GM08714 (cell line): ENCODE measurements around the gene CDYL2.
"Not testable (repeated sequence)": the region's sequence is repeated elsewhere in the genome, so short reads cannot be mapped to it uniquely, and the experiment has no call there.

Experiments used
- H3K4me3 ChIP-seq: fragments of 200-500 bp; sonication (Bioruptor generic); 2 replicates; pipeline ENCODE4 v1.5.1; 2014; ENCODE audit warnings: mild to moderate bottlenecking, low read length, inconsistent platforms
- ZNF274 ChIP-seq: IDR thresholded peaks from 2 replicates; pipeline ENCODE4 v1.6.1; 2012; ENCODE audit warnings: mild to moderate bottlenecking, low read depth, low read length

Gene CDYL2

DNA sequence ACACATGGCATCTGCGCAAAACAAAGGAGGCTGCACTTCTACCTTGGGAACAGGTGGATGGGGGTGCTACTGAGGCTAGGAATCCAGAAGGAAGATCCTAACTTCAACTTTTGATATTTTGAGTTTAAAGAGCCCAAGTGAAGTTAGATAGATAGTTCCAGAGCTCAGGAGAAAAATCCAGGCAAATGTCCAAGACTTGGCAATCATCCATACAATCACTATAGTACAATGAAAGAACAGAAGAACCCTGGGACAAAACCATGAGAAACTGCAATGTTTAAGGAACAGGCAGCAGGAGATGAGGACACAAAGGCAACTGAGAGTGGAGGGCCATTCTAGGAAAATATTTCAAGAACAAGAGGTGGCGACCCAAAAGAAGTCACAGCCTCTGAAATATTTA lies 12.4 kb downstream of the CDYL2 start:
- no peak for TF ChIP-seq ZNF274
- no peak overlapping the region for H3K4me3 ChIP-seq

DNA sequence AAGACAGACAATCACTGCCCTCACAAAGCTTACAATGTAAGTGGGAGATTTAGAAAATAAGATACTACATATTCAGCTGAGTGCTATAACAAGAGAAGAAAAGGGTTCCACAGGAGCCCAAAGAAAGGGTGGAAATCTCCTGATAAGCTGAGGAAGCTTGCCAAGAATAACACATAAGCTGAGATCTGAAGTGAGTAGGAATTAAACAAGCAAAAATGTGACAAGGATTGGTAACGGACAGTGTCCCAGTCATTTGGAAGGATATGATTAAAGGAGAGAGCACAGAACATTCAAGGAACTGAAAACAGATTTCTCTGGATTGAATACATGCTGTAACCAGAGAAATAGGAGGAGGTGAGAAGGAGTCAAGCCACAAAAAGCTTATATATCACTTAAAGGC lies 13.0 kb downstream of the CDYL2 start:
- no peak overlapping the region for H3K4me3 ChIP-seq
- TF ChIP-seq ZNF274: no peak

DNA sequence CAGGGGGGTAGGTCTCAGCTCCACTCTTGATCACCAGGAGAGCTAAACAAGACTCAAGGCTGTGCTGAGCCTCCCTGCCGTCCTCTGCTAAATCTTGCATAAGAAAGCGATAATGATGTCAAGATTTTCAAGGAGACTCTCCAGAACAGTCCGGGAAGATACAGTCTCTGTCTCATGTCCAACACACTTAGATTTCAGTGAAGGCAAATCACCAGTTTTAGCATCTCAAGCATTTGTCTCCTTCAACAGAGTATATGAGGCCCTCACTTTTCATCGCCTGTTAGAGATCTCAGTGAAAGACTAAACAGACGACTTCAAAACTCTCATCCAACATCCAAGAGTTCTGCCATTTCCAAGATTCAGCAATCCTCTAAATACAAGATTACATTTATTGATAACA lies 13.6 kb downstream of the CDYL2 start:
- H3K4me3 ChIP-seq: no peak overlapping the region
- no peak for TF ChIP-seq ZNF274

DNA sequence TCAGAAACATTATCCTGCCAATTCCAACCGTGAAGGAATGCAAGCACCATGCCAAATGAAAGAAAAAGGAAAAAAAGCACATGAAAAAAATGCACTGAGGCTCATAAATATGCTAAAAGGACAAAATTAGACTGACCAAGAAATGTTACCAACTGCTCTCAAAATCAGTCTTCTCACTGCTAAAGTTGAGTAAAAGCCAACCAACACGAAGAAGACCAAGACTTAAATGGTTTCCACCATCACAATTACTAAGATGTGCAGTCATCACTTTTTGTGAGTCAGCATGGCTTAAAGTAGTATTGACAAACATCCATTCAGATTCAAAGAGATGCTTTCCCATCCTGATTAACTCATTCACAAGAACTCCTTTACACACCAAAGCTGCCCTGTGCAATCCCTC lies 16.4 kb downstream of the CDYL2 start:
- TF ChIP-seq ZNF274: no peak
- H3K4me3 ChIP-seq: no peak overlapping the region

DNA sequence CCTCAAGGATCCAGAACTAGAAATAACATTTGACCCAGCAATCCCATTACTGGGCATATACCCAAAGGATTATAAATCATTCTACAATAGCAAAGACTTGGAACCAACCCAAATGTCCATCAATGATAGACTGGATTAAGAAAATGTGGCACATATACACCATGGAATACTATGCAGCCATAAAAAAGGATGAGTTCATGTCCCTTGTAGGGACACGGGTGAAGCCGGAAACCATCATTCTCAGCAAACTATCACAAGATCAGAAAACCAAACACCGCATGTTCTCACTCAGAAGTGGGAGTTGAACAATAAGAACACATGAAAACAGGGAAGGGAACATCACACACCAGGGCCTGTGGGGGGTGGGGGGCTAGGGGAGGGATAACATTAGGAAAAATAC lies 17.8 kb downstream of the CDYL2 start:
- H3K4me3 ChIP-seq: not testable (repeated sequence)

DNA sequence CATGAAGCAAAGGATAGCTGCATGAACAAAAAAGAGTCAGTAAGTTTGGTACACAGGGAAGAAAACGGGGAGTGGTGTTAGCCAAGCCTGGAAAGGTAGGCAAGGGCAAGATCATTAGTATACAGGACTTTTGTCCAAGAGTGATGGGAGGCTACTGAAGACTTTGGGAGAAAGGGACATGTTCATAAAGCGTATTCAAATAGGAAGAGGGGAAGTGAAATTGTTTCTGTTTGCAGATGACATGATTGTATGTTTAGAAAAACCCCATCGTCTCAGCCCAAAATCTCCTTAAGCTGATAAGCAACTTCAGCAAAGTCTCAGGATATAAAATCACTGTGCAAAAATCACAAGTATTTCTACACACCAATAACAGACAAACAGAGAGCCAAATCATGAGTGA lies 19.4 kb downstream of the CDYL2 start:
- no peak for TF ChIP-seq ZNF274
- H3K4me3 ChIP-seq: no peak overlapping the region

DNA sequence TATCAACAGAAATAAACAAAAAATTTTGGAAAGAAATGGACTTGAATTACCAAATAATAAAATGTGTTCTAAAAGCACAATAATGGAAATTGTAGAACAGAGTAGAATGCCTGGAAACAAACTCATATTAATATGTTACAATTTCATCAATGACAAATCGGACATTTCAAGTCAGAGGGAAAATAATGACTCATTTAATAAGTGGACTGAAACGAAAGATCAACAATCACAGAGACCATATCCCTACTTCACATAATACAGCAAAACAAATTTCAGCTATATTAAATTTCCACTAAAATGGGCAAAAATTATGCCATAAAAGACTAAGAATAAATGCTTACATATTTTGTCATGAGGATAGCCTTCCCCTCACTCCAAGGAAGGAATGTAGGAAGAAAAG lies 25.7 kb downstream of the CDYL2 start:
- TF ChIP-seq ZNF274: no peak
- no peak overlapping the region for H3K4me3 ChIP-seq

DNA sequence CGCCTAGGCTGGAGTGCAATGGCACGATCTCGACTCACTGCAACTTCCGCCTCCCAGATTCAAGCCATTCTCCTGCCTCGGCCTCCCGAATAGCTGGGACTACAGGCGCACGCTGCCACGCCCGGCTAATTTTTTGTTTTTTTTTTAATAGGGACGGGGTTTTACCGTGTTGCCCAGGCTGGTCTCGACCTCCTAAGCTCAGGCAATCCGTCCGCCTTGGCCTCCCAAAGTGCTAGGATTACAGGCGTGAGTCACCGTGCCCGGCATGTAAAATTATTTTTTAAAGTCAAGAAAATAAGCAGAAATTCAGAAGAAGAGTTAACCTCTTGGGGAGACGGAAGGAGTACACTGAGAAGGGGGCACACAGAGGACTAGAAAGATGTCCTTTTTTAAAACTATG lies 27.5 kb downstream of the CDYL2 start:
- H3K4me3 ChIP-seq: no peak overlapping the region
- no peak for TF ChIP-seq ZNF274

DNA sequence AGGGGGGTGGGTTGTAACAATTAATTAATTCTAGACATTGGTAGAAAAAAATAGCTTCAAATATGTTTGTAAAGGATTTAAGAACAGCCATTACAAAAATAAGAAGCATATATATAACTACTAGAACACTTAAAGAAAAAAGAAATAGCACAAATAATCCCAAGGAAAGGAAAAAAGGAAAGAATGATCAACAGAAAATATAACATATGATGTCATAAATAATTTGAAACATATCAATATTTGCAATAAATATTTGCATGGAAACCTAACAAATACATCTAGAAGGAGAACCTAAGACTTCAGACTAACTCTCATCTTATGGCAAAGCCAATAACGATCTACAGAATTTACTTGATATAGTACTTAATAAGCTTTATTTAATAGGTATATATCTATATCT lies 28.9 kb downstream of the CDYL2 start:
- no peak overlapping the region for H3K4me3 ChIP-seq
- no peak for TF ChIP-seq ZNF274

DNA sequence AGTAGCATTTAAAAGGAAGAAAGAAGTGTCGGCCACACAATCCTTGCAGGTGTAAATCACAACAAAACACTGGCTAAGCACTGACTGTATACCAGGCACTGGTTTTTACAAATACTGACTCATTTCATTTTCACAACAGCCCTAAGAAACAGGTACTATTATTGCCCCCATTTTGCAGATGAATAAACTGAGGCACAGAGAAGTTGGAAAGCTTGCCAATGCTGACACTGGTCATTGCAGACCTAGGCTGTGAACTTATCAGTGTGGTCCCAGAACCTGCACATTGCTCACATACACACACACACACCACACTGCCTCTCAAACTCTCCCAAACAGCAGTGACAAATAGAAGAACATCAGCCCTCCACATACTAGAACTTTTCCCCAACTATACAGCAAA lies 37.6 kb downstream of the CDYL2 start:
- TF ChIP-seq ZNF274: no peak

DNA sequence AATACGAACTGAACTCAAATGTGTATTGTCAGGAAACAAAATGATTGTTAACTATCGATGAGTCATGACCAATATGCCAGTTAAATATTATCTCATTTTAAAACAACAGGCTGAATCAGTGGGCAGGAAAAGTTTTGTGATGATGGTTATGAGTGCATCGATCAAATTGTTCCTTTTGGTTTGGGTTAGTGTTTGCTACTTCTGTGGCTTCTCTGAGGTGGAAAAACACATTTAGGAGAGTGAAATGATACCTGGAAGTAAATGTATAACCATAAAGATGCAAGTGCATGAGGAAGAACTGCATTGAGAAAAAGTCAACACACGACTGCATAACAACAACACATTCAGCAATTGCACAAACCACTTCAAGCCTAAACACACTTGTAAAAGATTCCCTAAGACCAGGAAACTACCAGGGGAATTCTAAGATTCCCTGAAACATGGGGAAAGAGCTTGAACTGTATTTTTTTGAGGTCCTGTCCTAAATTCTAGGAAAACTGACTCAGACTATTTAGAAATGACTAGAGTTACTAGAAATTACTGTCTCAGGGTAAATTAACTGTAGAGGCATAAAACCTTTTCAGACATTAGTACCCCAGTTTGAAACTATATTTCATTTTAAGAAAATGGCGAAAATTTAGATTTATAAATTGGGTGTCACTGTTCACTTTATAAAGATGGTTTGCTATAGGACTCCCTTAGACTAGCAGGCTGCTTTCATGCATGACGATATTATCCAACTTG lies 44.8 kb downstream of the CDYL2 start:
- H3K4me3 ChIP-seq: no peak overlapping the region
- no peak for TF ChIP-seq ZNF274

More for the DNA sequence above, 37.6 kb downstream of the CDYL2 start:
- no peak overlapping the region for H3K4me3 ChIP-seq

DNA sequence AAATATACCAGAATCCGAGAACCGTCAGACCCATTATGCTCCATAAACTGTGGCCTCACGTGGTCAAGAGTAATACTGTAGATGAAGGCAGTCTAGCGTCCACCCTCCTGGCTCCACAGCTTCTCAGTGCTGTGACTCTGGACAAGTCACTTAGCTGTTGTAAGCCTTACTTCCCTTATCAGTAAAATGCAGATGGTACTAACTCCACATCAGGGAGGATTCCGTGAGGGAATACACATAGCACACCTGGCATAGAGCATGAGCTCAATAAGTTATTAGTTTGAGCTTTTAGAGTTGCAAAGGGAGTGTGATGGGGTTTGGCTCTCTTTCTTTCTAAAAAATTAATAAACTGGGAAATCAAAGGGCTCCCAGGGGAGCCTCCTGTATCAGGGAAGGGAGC lies 49.9 kb downstream of the CDYL2 start:
- TF ChIP-seq ZNF274: no peak
- H3K4me3 ChIP-seq: no peak overlapping the region

DNA sequence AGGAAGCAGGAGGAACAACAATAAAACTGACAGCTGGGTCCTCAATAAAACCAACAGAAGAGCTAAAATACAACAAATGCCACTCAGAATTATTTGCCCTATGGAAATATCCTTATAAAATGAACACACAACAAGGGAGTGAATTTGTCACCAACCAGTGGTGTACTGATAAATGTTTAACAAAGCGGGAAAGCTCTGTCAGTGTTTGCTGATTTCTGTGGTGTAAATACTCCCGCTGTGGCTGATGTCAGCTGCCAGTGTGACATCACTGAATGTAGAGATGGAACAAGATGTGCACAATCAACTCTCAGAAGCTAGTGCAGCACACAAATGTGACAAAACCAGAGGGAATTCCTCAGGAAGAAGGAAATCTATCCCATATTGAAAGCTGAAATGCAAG lies 51.9 kb downstream of the CDYL2 start:
- TF ChIP-seq ZNF274: no peak
- no peak overlapping the region for H3K4me3 ChIP-seq

DNA sequence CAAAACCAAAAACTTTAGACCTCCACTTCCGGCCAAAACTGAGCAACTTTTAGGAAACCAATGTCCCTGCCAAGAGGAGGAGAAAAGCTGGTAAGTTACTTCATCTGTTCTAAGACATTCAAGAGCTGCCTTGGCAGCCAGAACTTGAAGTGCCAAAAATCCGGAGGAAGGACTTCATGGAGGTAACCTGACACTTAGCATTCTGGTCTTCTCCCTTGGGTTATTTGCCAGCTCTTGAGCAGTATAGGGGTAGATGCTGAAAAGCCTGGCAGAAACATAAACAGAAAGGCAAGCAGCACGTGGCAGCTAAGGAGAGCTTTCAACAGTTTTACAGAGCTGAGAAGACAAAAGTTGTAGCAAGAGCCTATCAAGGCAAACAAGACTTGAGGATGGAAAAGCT lies 53.2 kb downstream of the CDYL2 start:
- no peak overlapping the region for H3K4me3 ChIP-seq
- no peak for TF ChIP-seq ZNF274

DNA sequence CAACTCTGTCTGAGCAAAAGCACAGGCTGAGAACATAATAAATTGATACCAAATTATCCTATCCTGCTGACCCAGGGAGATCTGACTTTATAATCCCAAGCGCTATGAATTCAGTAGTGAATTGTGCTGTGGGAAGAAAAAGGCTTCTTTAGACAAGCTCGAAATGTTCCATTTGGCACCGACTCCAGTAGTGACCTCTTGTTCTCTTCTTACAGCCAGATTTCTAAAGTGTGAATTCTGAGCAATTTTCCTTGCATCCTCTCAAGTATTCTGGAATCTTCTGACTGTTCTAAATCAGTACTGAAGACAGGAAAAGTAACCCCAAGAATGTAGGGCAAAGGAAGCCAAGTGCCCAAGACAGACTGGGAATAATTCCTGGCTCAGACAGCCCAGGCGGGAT lies 58.2 kb downstream of the CDYL2 start:
- H3K4me3 ChIP-seq: no peak overlapping the region
- no peak for TF ChIP-seq ZNF274

DNA sequence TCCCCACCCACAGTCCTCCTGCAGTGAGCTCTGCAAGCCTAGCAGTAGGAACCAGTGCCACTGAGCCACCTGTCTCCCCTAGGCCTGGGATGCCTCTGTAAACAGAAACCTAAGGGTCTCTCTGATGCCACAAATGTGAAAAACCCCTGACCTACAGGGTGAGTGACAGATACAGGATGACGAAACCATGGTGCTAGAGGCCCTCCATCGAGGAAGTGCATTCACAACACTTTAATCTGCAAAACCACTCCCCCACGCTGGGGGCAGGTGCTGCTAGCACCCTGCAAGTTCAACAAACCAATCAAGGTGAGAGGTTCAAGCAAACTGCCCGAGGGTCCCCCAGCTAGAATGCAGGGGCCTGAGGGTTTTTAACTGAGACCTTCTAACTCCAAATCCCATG lies 59.5 kb downstream of the CDYL2 start:
- TF ChIP-seq ZNF274: no peak
- no peak overlapping the region for H3K4me3 ChIP-seq
